ENCODE data around the gene OSBPL1A. TPM values are rescaled to one million over a fixed set of nuclear protein-coding genes. Genes with fewer than 3 reads are reported as not detected.
A peak's percentile ranks its signal among the peaks of the same experiment; 100 is the strongest.

Gene OSBPL1A
- total and polyA plus RNA-seq, 5 donors from 2014 or later: 0.40 to 5.8 (median 2.0) TPM

GRCh38 chr18:24176727-24177416, 220.8 kb downstream of the OSBPL1A start:
- Histone ChIP-seq H3K9me3 (ENCODE audit: control insufficient read depth in 2 of 2, low read length in 2 of 2) (no peaks in the 10 kb centered on the region), H3K4me3 (ENCODE audit: low read depth, low read length) (no peak overlapping the region), H3K36me3 (ENCODE audit: control insufficient read depth, insufficient read depth, low read length) (no peaks in the 10 kb centered on the region), H3K4me1 (ENCODE audit: control insufficient read depth, insufficient read depth, low read length, poor library complexity, severe bottlenecking) (no peaks in the 10 kb centered on the region), H3K27me3 (ENCODE audit: control insufficient read depth, insufficient read depth, low read length) (peaks cover 6% of the 10 kb centered on the region), H3K27ac (ENCODE audit: insufficient read depth, low read length, poor library complexity, severe bottlenecking) (no peak overlapping the region)
- no peaks in the 10 kb centered on the region for H3K36me3 Mint-ChIP-seq
- H3K27me3 Mint-ChIP-seq: peaks cover 18% of the 10 kb centered on the region
- H3K27ac Mint-ChIP-seq: no peak overlapping the region
- ATAC-seq (ENCODE audit: low read depth in 2 of 2) (peak in 1 of 2 donors; percentile 28), DNase-seq (peak; percentile 8 to 57 (median 15))
- H3K4me1 Mint-ChIP-seq: peaks cover 0 to 3% (median 0%) of the 10 kb centered on the region in 4 donors
- no peaks in the 10 kb centered on the region for H3K9me3 Mint-ChIP-seq
- H3K4me3 Mint-ChIP-seq: peak overlapping the region in 1 of 4 donors; percentile 34

- peaks cover 0 to 3% (median 0%) of the 10 kb centered on the region in 4 donors for H3K4me1 Mint-ChIP-seq
Measured at GRCh38 chr18:24173997-24174396, 223.6 kb downstream of the OSBPL1A start.

GRCh38 chr18:24170360-24170759, 227.3 kb downstream of the OSBPL1A start:
- Histone ChIP-seq H3K27me3 (ENCODE audit: control insufficient read depth, insufficient read depth, low read length) (peaks cover 2% of the 10 kb centered on the region), H3K4me3 (ENCODE audit: low read depth, low read length) (no peak overlapping the region), H3K4me1 (ENCODE audit: control insufficient read depth, insufficient read depth, low read length, poor library complexity, severe bottlenecking) (no peaks in the 10 kb centered on the region), H3K27ac (ENCODE audit: insufficient read depth, low read length, poor library complexity, severe bottlenecking) (no peak overlapping the region), H3K9me3 (ENCODE audit: control insufficient read depth in 2 of 2, low read length in 2 of 2) (no peaks in the 10 kb centered on the region), H3K36me3 (ENCODE audit: control insufficient read depth, insufficient read depth, low read length) (no peaks in the 10 kb centered on the region)
- Mint-ChIP-seq H3K4me3 (no peak overlapping the region), H3K4me1 (no peaks in the 10 kb centered on the region), H3K36me3 (no peaks in the 10 kb centered on the region), H3K27me3 (peaks cover 14% of the 10 kb centered on the region), H3K27ac (no peak overlapping the region), H3K9me3 (peaks cover 0 to 2% (median 0%) of the 10 kb centered on the region in 7 donors)
- ATAC-seq (ENCODE audit: low read depth in 2 of 2) (no peak), DNase-seq (no peak)

More at GRCh38 chr18:24173997-24174396, 223.6 kb downstream of the OSBPL1A start:
- Histone ChIP-seq H3K4me1 (ENCODE audit: control insufficient read depth, insufficient read depth, low read length, poor library complexity, severe bottlenecking) (no peaks in the 10 kb centered on the region), H3K36me3 (ENCODE audit: control insufficient read depth, insufficient read depth, low read length) (no peaks in the 10 kb centered on the region), H3K4me3 (ENCODE audit: low read depth, low read length) (no peak overlapping the region), H3K27ac (ENCODE audit: insufficient read depth, low read length, poor library complexity, severe bottlenecking) (no peak overlapping the region), H3K27me3 (ENCODE audit: control insufficient read depth, insufficient read depth, low read length) (peaks cover 6% of the 10 kb centered on the region), H3K9me3 (ENCODE audit: control insufficient read depth in 2 of 2, low read length in 2 of 2) (no peaks in the 10 kb centered on the region)
- no peak for DNase-seq
- H3K9me3 Mint-ChIP-seq: no peaks in the 10 kb centered on the region
- no peak overlapping the region for H3K27ac Mint-ChIP-seq
- H3K27me3 Mint-ChIP-seq: peaks cover 19% of the 10 kb centered on the region
- no peak overlapping the region for H3K4me3 Mint-ChIP-seq
- ATAC-seq (ENCODE audit: low read depth in 2 of 2): no peak
- H3K36me3 Mint-ChIP-seq: no peaks in the 10 kb centered on the region

GRCh38 chr18:24168496-24168895, 229.1 kb downstream of the OSBPL1A start:
- no peak overlapping the region for H3K4me3 Mint-ChIP-seq
- DNase-seq (no peak), ATAC-seq (ENCODE audit: low read depth in 2 of 2) (no peak)
- Histone ChIP-seq H3K4me3 (ENCODE audit: low read depth, low read length) (no peak overlapping the region), H3K27ac (ENCODE audit: insufficient read depth, low read length, poor library complexity, severe bottlenecking) (no peak overlapping the region), H3K27me3 (ENCODE audit: control insufficient read depth, insufficient read depth, low read length) (no peaks in the 10 kb centered on the region), H3K9me3 (ENCODE audit: control insufficient read depth in 2 of 2, low read length in 2 of 2) (no peaks in the 10 kb centered on the region), H3K4me1 (ENCODE audit: control insufficient read depth, insufficient read depth, low read length, poor library complexity, severe bottlenecking) (no peaks in the 10 kb centered on the region), H3K36me3 (ENCODE audit: control insufficient read depth, insufficient read depth, low read length) (no peaks in the 10 kb centered on the region)
- H3K36me3 Mint-ChIP-seq: no peaks in the 10 kb centered on the region
- peaks cover 0 to 2% (median 0%) of the 10 kb centered on the region in 7 donors for H3K9me3 Mint-ChIP-seq
- no peak overlapping the region for H3K27ac Mint-ChIP-seq
- no peaks in the 10 kb centered on the region for H3K4me1 Mint-ChIP-seq
- peaks cover 9% of the 10 kb centered on the region for H3K27me3 Mint-ChIP-seq

- H3K36me3 ChIP-seq (ENCODE audit: control insufficient read depth, insufficient read depth, low read length): no peaks in the 10 kb centered on the region
- no peaks in the 10 kb centered on the region for H3K4me1 ChIP-seq (ENCODE audit: control insufficient read depth, insufficient read depth, low read length, poor library complexity, severe bottlenecking)
- no peaks in the 10 kb centered on the region for H3K9me3 Mint-ChIP-seq
- H3K4me3 Mint-ChIP-seq: no peak overlapping the region
- H3K4me1 Mint-ChIP-seq: no peaks in the 10 kb centered on the region
- no peaks in the 10 kb centered on the region for H3K9me3 ChIP-seq (ENCODE audit: control insufficient read depth in 2 of 2, low read length in 2 of 2)
- no peak overlapping the region for H3K4me3 ChIP-seq (ENCODE audit: low read depth, low read length)
- H3K27ac Mint-ChIP-seq: no peak overlapping the region
- no peaks in the 10 kb centered on the region for H3K36me3 Mint-ChIP-seq
- ATAC-seq (ENCODE audit: low read depth in 2 of 2) (no peak), DNase-seq (no peak)
- H3K27me3 ChIP-seq (ENCODE audit: control insufficient read depth, insufficient read depth, low read length): no peaks in the 10 kb centered on the region
- peaks cover 1% of the 10 kb centered on the region for H3K27me3 Mint-ChIP-seq
- H3K27ac ChIP-seq (ENCODE audit: insufficient read depth, low read length, poor library complexity, severe bottlenecking): no peak overlapping the region
Measured at GRCh38 chr18:24161304-24161703, 236.3 kb downstream of the OSBPL1A start.

DNA sequence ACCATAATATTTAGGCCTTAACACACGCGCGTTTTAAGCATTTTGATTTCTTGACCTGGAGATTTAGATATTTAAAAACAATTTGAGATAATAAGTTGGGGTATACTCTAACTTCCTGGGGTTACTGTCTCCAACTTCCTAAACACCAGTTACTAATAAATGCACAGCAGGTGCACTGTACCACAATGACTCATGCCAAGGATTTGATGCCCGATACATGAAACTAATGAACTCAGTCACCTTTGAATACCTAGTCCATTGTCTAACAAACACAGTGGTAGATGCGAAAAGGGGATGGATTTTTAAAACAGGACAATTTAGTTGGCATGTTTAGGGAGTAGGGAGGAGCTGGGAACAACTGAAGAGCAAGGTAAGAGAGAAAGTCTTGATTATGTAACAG, 237.5 kb downstream of the OSBPL1A start:
- Histone ChIP-seq H3K4me1 (ENCODE audit: control insufficient read depth, insufficient read depth, low read length, poor library complexity, severe bottlenecking) (no peaks in the 10 kb centered on the region), H3K27me3 (ENCODE audit: control insufficient read depth, insufficient read depth, low read length) (no peaks in the 10 kb centered on the region), H3K4me3 (ENCODE audit: low read depth, low read length) (no peak overlapping the region), H3K36me3 (ENCODE audit: control insufficient read depth, insufficient read depth, low read length) (no peaks in the 10 kb centered on the region), H3K27ac (ENCODE audit: insufficient read depth, low read length, poor library complexity, severe bottlenecking) (no peak overlapping the region), H3K9me3 (ENCODE audit: control insufficient read depth in 2 of 2, low read length in 2 of 2) (no peaks in the 10 kb centered on the region)
- no peaks in the 10 kb centered on the region for H3K36me3 Mint-ChIP-seq
- no peaks in the 10 kb centered on the region for H3K9me3 Mint-ChIP-seq
- no peaks in the 10 kb centered on the region for H3K4me1 Mint-ChIP-seq
- H3K27me3 Mint-ChIP-seq: no peaks in the 10 kb centered on the region
- DNase-seq (no peak), ATAC-seq (ENCODE audit: low read depth in 2 of 2) (no peak)
- H3K4me3 Mint-ChIP-seq: no peak overlapping the region
- peak overlapping the region in 1 of 3 donors; percentile 40 for H3K27ac Mint-ChIP-seq

GRCh38 chr18:24157855-24158254, 239.8 kb downstream of the OSBPL1A start:
- no peaks in the 10 kb centered on the region for H3K4me1 ChIP-seq (ENCODE audit: control insufficient read depth, insufficient read depth, low read length, poor library complexity, severe bottlenecking)
- Mint-ChIP-seq H3K4me1 (no peaks in the 10 kb centered on the region), H3K27ac (no peak overlapping the region), H3K36me3 (no peaks in the 10 kb centered on the region), H3K4me3 (no peak overlapping the region), H3K9me3 (no peaks in the 10 kb centered on the region), H3K27me3 (peaks cover 8% of the 10 kb centered on the region)
- DNase-seq (no peak), ATAC-seq (ENCODE audit: low read depth in 2 of 2) (no peak)
- no peaks in the 10 kb centered on the region for H3K27me3 ChIP-seq (ENCODE audit: control insufficient read depth, insufficient read depth, low read length)
- H3K9me3 ChIP-seq (ENCODE audit: control insufficient read depth in 2 of 2, low read length in 2 of 2): no peaks in the 10 kb centered on the region
- no peaks in the 10 kb centered on the region for H3K36me3 ChIP-seq (ENCODE audit: control insufficient read depth, insufficient read depth, low read length)
- no peak overlapping the region for H3K4me3 ChIP-seq (ENCODE audit: low read depth, low read length)
- no peak overlapping the region for H3K27ac ChIP-seq (ENCODE audit: insufficient read depth, low read length, poor library complexity, severe bottlenecking)

- H3K4me3 Mint-ChIP-seq: no peak overlapping the region
Measured at GRCh38 chr18:24153397-24153796, 244.2 kb downstream of the OSBPL1A start.

More at GRCh38 chr18:24153397-24153796, 244.2 kb downstream of the OSBPL1A start:
- no peak for ATAC-seq (ENCODE audit: low read depth in 2 of 2)
- Histone ChIP-seq H3K4me1 (ENCODE audit: control insufficient read depth, insufficient read depth, low read length, poor library complexity, severe bottlenecking) (no peaks in the 10 kb centered on the region), H3K27me3 (ENCODE audit: control insufficient read depth, insufficient read depth, low read length) (no peaks in the 10 kb centered on the region), H3K9me3 (ENCODE audit: control insufficient read depth in 2 of 2, low read length in 2 of 2) (no peaks in the 10 kb centered on the region), H3K27ac (ENCODE audit: insufficient read depth, low read length, poor library complexity, severe bottlenecking) (no peak overlapping the region), H3K36me3 (ENCODE audit: control insufficient read depth, insufficient read depth, low read length) (no peaks in the 10 kb centered on the region), H3K4me3 (ENCODE audit: low read depth, low read length) (no peak overlapping the region)
- DNase-seq: no peak
- H3K9me3 Mint-ChIP-seq: no peaks in the 10 kb centered on the region
- no peaks in the 10 kb centered on the region for H3K4me1 Mint-ChIP-seq
- H3K36me3 Mint-ChIP-seq: no peaks in the 10 kb centered on the region
- H3K27ac Mint-ChIP-seq: no peak overlapping the region
- H3K27me3 Mint-ChIP-seq: peaks cover 12% of the 10 kb centered on the region

All from CD4-positive, CD25-positive, alpha-beta regulatory T cell (primary cell).